Measurements from ENCODE around the gene SLC32A1. TPM values are rescaled to one million over a fixed set of nuclear protein-coding genes. Genes with fewer than 3 reads are reported as not detected.

Gene SLC32A1
- total RNA-seq, 1 experiment from 2014 or later: not detected

GRCh38 chr20:38735172-38735571 lies 10.9 kb downstream of the SLC32A1 start (continued):
- TF ChIP-seq ELF1 (IDR thresholded peaks at IDR 0.05; ENCODE audit: borderline replicate concordance, low read depth) (no peak), SP1 (IDR thresholded peaks at IDR 0.05; ENCODE audit: low read depth) (no peak), JUND (IDR thresholded peaks at IDR 0.05) (no peak), FOSL1 (IDR thresholded peaks at IDR 0.05; ENCODE audit: low read depth) (no peak), CEBPB (IDR thresholded peaks at IDR 0.05; ENCODE audit: low read depth) (no peak), SIN3A (IDR thresholded peaks at IDR 0.05; ENCODE audit: low read depth) (no peak)

DNA sequence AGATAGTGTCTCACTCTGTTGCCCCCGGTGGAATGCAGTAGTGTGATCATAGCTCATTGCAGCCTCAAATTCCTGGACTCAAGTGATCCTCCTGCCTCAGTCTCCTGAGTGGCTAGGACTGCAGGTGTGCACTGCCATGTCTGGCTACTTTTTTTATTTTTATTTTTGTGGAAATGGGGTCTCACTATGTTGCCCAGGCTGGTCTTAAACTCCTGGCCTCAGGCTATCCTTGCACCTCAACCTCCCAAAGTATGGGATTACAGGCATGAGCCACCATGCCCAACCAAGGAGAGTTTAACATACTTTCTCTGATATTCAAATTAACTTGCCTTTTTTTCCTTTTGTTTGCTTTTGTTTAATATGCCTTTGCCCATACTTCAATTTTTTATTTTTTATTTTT lies 13.6 kb downstream of the SLC32A1 start:
- H3K36me3 ChIP-seq (ENCODE audit: control insufficient read depth in 1 of 2, insufficient read depth in 2 of 2, low read length in 2 of 2): no peaks in the 10 kb centered on the region
- H3K9ac ChIP-seq (ENCODE audit: low read length): no peak overlapping the region
- no peaks in the 10 kb centered on the region for H3K79me2 ChIP-seq (ENCODE audit: insufficient read depth, low read length)
- CTCF ChIA-PET: no interaction called here
- intact Hi-C loops (cut with micrococcal nuclease): no loop called here
- RAD21 ChIA-PET (ENCODE audit: low non-redundant PET in 1 of 2, low total read pairs in 2 of 2, uncharacterized antibody in 2 of 2, unreplicated experiment in 2 of 2): no interaction called here
- no peak overlapping the region for H3K27ac ChIP-seq (ENCODE audit: low read depth, low read length)
- no TSS peak for BruUV-seq (replicated peaks)
- peaks cover 16% of the 10 kb centered on the region; the same call in 1 of the 2 replicates for H3K27me3 ChIP-seq (ENCODE audit: insufficient read depth, low read length)
- DNase-seq (ENCODE audit: low read depth, low spot score): no peak
- H4K20me1 ChIP-seq (ENCODE audit: insufficient read depth): no peaks in the 10 kb centered on the region
- H2AFZ ChIP-seq (ENCODE audit: low read depth, low read length, poor library complexity, severe bottlenecking): no peak overlapping the region
- POLR2A ChIA-PET: no interaction called here
- no peaks in the 10 kb centered on the region for H3K9me3 ChIP-seq (ENCODE audit: control insufficient read depth in 1 of 2, insufficient read depth in 1 of 2, low read depth in 1 of 2, low read length in 2 of 2)
- no peaks in the 10 kb centered on the region for H3K4me1 ChIP-seq (ENCODE audit: control insufficient read depth in 1 of 2, insufficient read depth in 2 of 2, low read length in 2 of 2)
- no peak for TF ChIP-seq YY1 (IDR thresholded peaks at IDR 0.05; ENCODE audit: extremely low read depth, insufficient replicate concordance, low read depth, low read length)
- TF ChIP-seq MAX (IDR thresholded peaks at IDR 0.05): no peak
- no peak for TF ChIP-seq JUND (IDR thresholded peaks at IDR 0.05)
- TF ChIP-seq RAD21 (IDR thresholded peaks at IDR 0.05; ENCODE audit: low read depth): no peak
- no peak for TF ChIP-seq FOSL1 (IDR thresholded peaks at IDR 0.05; ENCODE audit: low read depth)
- TF ChIP-seq, protein P1, sequence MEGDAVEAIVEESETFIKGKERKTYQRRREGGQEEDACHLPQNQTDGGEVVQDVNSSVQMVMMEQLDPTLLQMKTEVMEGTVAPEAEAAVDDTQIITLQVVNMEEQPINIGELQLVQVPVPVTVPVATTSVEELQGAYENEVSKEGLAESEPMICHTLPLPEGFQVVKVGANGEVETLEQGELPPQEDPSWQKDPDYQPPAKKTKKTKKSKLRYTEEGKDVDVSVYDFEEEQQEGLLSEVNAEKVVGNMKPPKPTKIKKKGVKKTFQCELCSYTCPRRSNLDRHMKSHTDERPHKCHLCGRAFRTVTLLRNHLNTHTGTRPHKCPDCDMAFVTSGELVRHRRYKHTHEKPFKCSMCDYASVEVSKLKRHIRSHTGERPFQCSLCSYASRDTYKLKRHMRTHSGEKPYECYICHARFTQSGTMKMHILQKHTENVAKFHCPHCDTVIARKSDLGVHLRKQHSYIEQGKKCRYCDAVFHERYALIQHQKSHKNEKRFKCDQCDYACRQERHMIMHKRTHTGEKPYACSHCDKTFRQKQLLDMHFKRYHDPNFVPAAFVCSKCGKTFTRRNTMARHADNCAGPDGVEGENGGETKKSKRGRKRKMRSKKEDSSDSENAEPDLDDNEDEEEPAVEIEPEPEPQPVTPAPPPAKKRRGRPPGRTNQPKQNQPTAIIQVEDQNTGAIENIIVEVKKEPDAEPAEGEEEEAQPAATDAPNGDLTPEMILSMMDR (IDR thresholded peaks at IDR 0.05 in 2 of 3, conservative IDR thresholded peaks at IDR 0.05 in 1 of 3; ENCODE audit: borderline replicate concordance in 1 of 3, insufficient read depth in 1 of 3, low read depth in 2 of 3, low read length in 2 of 3): no peak
- no peak for TF ChIP-seq CEBPB (IDR thresholded peaks at IDR 0.05; ENCODE audit: low read depth)
- no peak for TF ChIP-seq SIN3A (IDR thresholded peaks at IDR 0.05; ENCODE audit: low read depth)
- no peak for TF ChIP-seq POLR2A (IDR thresholded peaks at IDR 0.05; ENCODE audit: borderline replicate concordance, extremely low read depth, insufficient read depth, insufficient read length)
- TF ChIP-seq POLR2AphosphoS5 (IDR thresholded peaks at IDR 0.05; ENCODE audit: low read depth, low read length): no peak
- no peak for TF ChIP-seq ZFX (IDR thresholded peaks at IDR 0.05)
- TF ChIP-seq CBX3 (IDR thresholded peaks at IDR 0.05; ENCODE audit: low read depth): no peak
- no peak for TF ChIP-seq SP1 (IDR thresholded peaks at IDR 0.05; ENCODE audit: low read depth)
- no peak for TF ChIP-seq EGR1 (IDR thresholded peaks at IDR 0.05; ENCODE audit: low read depth)
- TF ChIP-seq ZNF274 (IDR thresholded peaks at IDR 0.05; ENCODE audit: low read depth, low read length): no peak
- no peak for ATAC-seq
- H3K4me2 ChIP-seq (ENCODE audit: low read length): no peak overlapping the region
- no peak overlapping the region for H3K4me3 ChIP-seq (replicated peaks in 1 of 2; ENCODE audit: low read depth in 1 of 2, low read length in 2 of 2)
- no peaks in the 10 kb centered on the region for H3K9me2 ChIP-seq (ENCODE audit: insufficient read depth)
